SIG-M5 treated with dmso at 0.1 percent for 504 hours (cell line): ENCODE data around the gene AP1S3.
"Not testable (repeated sequence)": the region's sequence is repeated elsewhere in the genome, so short reads cannot be mapped to it uniquely, and the experiment has no call there.

Experiments used
- DNase-seq: peaks from one replicate; lab custom pipeline; 2025; ENCODE audit not compliant: unreplicated experiment; lab: John Stamatoyannopoulos, UW

AP1S3 gene

GRCh38 chr2:223837287-223838061, at the start of gene AP1S3:
Gene AP1S3, minus strand, starts transcription at chr2:223837582. Its CDS starts 132 bp downstream, at chr2:223837450.
- peak; percentile 60 for DNase-seq

- peak; percentile 80 for DNase-seq
Measured at GRCh38 chr2:223887127-223887526, 49.7 kb upstream of the AP1S3 start.

GRCh38 chr2:223886726-223887125, 49.3 kb upstream of the AP1S3 start:
- peak; percentile 88 for DNase-seq

GRCh38 chr2:223884399-223884798, 47.0 kb upstream of the AP1S3 start:
- DNase-seq, result no peak

- no peak for DNase-seq
Measured at GRCh38 chr2:223882715-223883114, 45.3 kb upstream of the AP1S3 start.

GRCh38 chr2:223880796-223881195, 43.4 kb upstream of the AP1S3 start:
- DNase-seq, result no peak

GRCh38 chr2:223877721-223878410, 40.5 kb upstream of the AP1S3 start:
- DNase-seq, result peak; percentile 91

- DNase-seq, result no peak
Measured at GRCh38 chr2:223873672-223874071, 36.3 kb upstream of the AP1S3 start.

- DNase-seq, result not testable (repeated sequence)
Measured at GRCh38 chr2:223872772-223873171, 35.4 kb upstream of the AP1S3 start.

- DNase-seq, result not testable (repeated sequence)
Measured at GRCh38 chr2:223871661-223872060, 34.3 kb upstream of the AP1S3 start.

GRCh38 chr2:223870840-223871611, 33.6 kb upstream of the AP1S3 start:
- peak; percentile 89 for DNase-seq

- no peak for DNase-seq
Measured at GRCh38 chr2:223868005-223868404, 30.6 kb upstream of the AP1S3 start.

GRCh38 chr2:223865907-223866508, 28.6 kb upstream of the AP1S3 start:
- DNase-seq, result peak; percentile 34

GRCh38 chr2:223865124-223865523, 27.7 kb upstream of the AP1S3 start:
- no peak for DNase-seq

GRCh38 chr2:223863491-223863890, 26.1 kb upstream of the AP1S3 start:
- no peak for DNase-seq

GRCh38 chr2:223860809-223861738, 23.7 kb upstream of the AP1S3 start:
- DNase-seq, result no peak

GRCh38 chr2:223859070-223859469, 21.7 kb upstream of the AP1S3 start:
- no peak for DNase-seq

GRCh38 chr2:223856584-223856983, 19.2 kb upstream of the AP1S3 start:
- DNase-seq, result peak; percentile 44

GRCh38 chr2:223856021-223856420, 18.6 kb upstream of the AP1S3 start:
- no peak for DNase-seq

- DNase-seq, result no peak
Measured at GRCh38 chr2:223855426-223855825, 18.0 kb upstream of the AP1S3 start.
